ENCODE data around the gene NBPF3. TPM values are rescaled to one million over a fixed set of nuclear protein-coding genes. Genes with fewer than 3 reads are reported as not detected.
"Not testable (repeated sequence)": the region's sequence is repeated elsewhere in the genome, so short reads cannot be mapped to it uniquely, and the experiment has no call there.

Gene NBPF3
- total RNA-seq, 2 experiments from 2014 or later: 3.3 to 3.6 TPM

DNA sequence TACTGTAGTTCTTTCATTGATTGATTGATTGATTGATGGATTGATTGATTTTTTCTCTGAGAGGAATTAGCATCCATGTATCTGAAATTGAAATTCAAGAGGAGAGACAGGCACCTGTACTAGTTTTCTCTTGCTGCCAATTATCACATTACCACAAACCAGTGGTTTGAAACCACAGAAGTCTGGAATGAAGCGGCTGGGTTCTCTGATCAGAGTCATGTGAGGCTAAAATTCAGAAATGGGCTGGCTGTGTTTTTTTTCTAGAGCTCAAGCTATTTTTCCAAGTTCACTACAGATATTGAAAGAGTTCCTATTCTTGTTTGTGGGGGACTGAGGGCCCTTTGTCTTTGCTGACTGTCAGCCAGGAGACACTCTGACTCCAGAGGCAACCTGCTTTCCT is 10.0 kb downstream of the NBPF3 start:
- no peaks in the 10 kb centered on the region for H3K27me3 Mint-ChIP-seq (ENCODE audit: low read depth)
- H3K27ac Mint-ChIP-seq: no peak overlapping the region
- CTCF ChIA-PET: interaction anchor here (0.6 kb wide), 1 partner anchor 288 kb away, joined by 4 read pairs; no protein-coding TSS in a partner anchor
- H3K4me3 Mint-ChIP-seq: no peak overlapping the region
- intact Hi-C loops (cut with micrococcal nuclease): no loop called here
- peaks cover 4% of the 10 kb centered on the region for H3K36me3 Mint-ChIP-seq (ENCODE audit: low read depth)
- no peak for DNase-seq
- H3K4me1 Mint-ChIP-seq (ENCODE audit: low read depth): peaks cover 19% of the 10 kb centered on the region
- H3K9me3 Mint-ChIP-seq: no peaks in the 10 kb centered on the region

DNA sequence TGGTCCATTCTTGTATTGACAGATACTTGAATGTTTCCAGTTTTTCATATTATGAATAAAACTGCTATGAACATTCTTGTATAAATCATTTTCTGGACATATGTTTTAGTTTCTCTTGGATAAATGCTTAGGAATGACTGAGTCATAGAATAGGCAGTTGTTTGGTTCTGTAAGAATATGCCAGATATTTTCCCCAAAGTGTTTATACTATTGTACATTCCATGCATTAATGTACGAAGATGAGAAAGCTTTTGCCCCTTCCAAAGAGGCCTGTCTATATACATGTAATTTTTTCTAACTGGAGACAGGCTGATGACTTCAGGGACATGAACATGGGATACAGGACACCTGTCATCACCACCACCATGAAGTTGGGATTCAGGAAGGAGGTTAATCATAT is 11.3 kb downstream of the NBPF3 start:
- Mint-ChIP-seq H3K9me3 (no peaks in the 10 kb centered on the region), H3K4me1 (ENCODE audit: low read depth) (peaks cover 18% of the 10 kb centered on the region), H3K4me3 (no peak overlapping the region), H3K36me3 (ENCODE audit: low read depth) (peaks cover 1% of the 10 kb centered on the region), H3K27me3 (ENCODE audit: low read depth) (no peaks in the 10 kb centered on the region), H3K27ac (no peak overlapping the region)
- intact Hi-C loops (cut with micrococcal nuclease): no loop called here
- CTCF ChIA-PET: no interaction called here
- DNase-seq: no peak

DNA sequence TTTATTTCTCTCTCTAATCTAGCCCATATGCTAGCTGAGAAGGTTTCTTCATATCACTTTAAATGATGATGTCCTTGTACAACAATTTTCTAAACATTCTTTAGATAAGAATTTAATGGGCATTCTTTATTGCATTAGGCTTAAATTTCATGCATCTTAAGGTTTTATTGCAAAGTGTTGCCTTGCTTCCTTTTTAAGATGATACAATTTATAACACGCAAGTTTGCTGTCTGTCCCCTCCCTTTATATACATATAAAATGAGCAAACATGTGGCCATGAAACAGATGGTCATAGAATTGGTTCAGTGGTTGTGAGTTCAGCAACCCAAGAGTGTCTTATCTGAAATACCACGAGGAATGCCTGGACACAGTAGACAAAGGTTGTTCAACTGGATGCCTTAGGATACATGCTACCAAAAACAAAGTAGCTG is 12.1 kb downstream of the NBPF3 start:
- H3K9me3 Mint-ChIP-seq: no peaks in the 10 kb centered on the region
- intact Hi-C loops (cut with micrococcal nuclease): no loop called here
- no peaks in the 10 kb centered on the region for H3K36me3 Mint-ChIP-seq (ENCODE audit: low read depth)
- DNase-seq: no peak
- no peak overlapping the region for H3K27ac Mint-ChIP-seq
- H3K27me3 Mint-ChIP-seq (ENCODE audit: low read depth): no peaks in the 10 kb centered on the region
- peaks cover 18% of the 10 kb centered on the region for H3K4me1 Mint-ChIP-seq (ENCODE audit: low read depth)
- no peak overlapping the region for H3K4me3 Mint-ChIP-seq
- CTCF ChIA-PET: no interaction called here

DNA sequence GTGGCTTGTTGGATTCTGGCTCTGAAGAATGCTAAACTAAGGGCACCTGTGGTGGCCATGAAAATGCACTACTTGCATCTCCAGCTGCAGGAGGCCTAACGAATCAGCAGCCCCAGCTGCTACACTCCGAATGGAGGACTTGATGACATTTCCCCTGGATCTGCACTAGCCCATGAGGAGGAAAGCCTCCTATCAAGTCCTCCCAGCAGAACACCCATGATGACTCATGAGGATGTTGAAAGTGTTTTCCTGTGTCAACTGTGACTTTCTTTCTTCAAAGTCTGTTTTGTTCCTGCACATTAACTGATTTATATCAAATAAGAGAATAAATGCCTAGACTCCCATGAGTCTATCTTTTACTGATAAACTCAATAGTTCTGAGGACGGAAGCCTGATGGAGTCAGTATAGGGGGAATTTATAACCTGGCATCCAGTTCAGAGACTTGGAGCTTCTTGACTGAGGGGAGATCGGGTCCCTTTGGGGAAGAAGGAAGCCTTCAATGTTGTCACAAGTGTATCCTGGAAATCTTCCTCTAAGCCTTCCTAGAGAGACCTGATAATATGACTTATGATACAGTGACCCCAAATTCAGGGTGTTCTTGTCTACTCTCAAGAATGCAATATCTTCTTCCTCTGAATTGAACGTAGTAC is 14.2 kb downstream of the NBPF3 start:
- H3K4me3 Mint-ChIP-seq; CTCF ChIA-PET; intact Hi-C loops (cut with micrococcal nuclease); H3K27me3 Mint-ChIP-seq (ENCODE audit: low read depth); H3K36me3 Mint-ChIP-seq (ENCODE audit: low read depth); H3K9me3 Mint-ChIP-seq: not testable (repeated sequence)
- peak; percentile 35 for DNase-seq
- H3K27ac Mint-ChIP-seq: peak overlapping the region; percentile 31
- peaks cover 18% of the 10 kb centered on the region for H3K4me1 Mint-ChIP-seq (ENCODE audit: low read depth)

DNA sequence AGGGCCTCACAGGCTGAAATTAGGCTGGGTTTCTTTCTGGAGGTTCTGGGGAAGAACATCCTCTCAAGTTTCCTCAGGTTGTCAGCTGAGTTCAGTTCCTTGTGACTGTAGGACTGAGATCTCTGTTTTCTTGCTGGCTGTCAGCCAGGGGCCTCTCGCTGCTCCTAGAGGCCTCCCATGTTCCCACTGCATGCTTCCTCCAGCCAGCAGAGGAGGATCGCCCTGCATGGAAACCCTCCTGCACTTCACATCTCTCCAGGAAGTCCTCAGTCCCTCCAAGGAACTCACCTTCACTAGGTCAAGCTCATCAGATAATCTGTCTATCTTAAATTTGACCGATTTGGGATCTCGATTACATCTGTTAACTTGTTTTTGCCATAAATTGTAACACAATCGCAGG is 15.0 kb downstream of the NBPF3 start:
- H3K36me3 Mint-ChIP-seq (ENCODE audit: low read depth); DNase-seq; H3K4me3 Mint-ChIP-seq; H3K9me3 Mint-ChIP-seq; H3K27me3 Mint-ChIP-seq (ENCODE audit: low read depth); CTCF ChIA-PET; H3K27ac Mint-ChIP-seq; intact Hi-C loops (cut with micrococcal nuclease): not testable (repeated sequence)
- peaks cover 15% of the 10 kb centered on the region for H3K4me1 Mint-ChIP-seq (ENCODE audit: low read depth)

DNA sequence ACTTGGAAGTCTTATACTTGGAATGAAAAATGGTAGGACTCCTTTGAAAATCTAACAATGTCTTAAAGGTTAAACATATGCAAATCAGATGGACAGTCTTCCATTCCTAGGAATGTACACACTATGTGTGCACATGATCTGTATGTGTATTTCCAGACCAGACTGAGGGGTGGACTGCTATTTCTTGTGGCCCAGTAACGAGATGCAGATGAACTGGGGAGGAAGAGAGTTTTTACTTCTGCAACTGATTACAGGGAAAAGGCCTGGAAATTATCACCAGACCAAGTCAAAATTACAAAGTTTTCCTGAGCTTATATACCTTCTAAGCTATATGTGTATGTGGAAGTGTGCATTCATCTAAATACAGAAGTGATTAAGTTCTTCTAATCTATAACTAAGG is 17.7 kb downstream of the NBPF3 start:
- Mint-ChIP-seq H3K4me1 (ENCODE audit: low read depth) (peaks cover 11% of the 10 kb centered on the region), H3K4me3 (no peak overlapping the region), H3K27ac (no peak overlapping the region), H3K36me3 (ENCODE audit: low read depth) (no peaks in the 10 kb centered on the region), H3K9me3 (no peaks in the 10 kb centered on the region), H3K27me3 (ENCODE audit: low read depth) (no peaks in the 10 kb centered on the region)
- intact Hi-C loops (cut with micrococcal nuclease): no loop called here
- no peak for DNase-seq
- CTCF ChIA-PET: no interaction called here

DNA sequence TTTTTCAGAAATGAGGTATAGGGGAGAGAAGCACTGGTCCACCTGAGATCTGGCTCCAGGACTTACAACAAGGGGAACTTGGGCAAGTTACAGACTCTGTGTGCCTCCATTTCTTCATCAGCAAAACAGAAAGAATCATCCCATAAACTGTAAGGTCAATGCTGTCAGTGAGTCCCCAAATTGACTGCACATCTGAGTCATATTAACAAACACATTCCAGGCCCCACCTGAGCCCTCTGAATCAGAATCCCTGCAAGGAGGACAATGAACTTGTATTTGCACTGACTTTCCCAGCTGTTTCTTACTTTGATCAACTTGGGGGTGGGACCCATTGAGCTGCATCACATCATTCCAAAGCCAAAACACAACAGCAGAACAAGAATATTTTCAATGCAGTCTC is 25.2 kb downstream of the NBPF3 start:
- H3K36me3 Mint-ChIP-seq (ENCODE audit: low read depth); H3K4me1 Mint-ChIP-seq (ENCODE audit: low read depth); DNase-seq; H3K27me3 Mint-ChIP-seq (ENCODE audit: low read depth); CTCF ChIA-PET; H3K9me3 Mint-ChIP-seq; H3K4me3 Mint-ChIP-seq; H3K27ac Mint-ChIP-seq; intact Hi-C loops (cut with micrococcal nuclease): not testable (repeated sequence)

DNA sequence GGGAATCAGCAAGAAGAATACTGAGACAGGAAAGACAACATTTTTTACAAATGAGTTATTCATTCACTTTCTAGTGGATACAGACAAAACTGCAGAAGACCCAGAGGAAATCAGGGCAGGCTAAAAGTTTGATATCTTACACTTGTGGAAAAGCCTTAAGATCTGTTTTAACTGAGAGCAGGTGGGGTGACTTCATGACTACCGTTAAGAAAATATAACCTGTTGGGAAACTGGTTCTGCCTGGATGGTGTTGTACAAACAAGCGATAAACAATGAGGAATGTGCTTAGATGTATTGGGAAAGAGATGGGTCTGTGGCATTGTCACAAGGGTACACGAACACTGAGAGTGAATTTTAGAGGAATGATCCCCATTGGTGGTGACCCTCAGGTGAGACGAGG is 28.0 kb downstream of the NBPF3 start:
- CTCF ChIA-PET; H3K4me1 Mint-ChIP-seq (ENCODE audit: low read depth); DNase-seq; H3K4me3 Mint-ChIP-seq; H3K36me3 Mint-ChIP-seq (ENCODE audit: low read depth); H3K27ac Mint-ChIP-seq; H3K9me3 Mint-ChIP-seq; H3K27me3 Mint-ChIP-seq (ENCODE audit: low read depth): not testable (repeated sequence)
- intact Hi-C loops (cut with micrococcal nuclease): loop anchor here (2.0 kb wide), 1 partner anchor 97 kb away; no protein-coding TSS in a partner anchor

DNA sequence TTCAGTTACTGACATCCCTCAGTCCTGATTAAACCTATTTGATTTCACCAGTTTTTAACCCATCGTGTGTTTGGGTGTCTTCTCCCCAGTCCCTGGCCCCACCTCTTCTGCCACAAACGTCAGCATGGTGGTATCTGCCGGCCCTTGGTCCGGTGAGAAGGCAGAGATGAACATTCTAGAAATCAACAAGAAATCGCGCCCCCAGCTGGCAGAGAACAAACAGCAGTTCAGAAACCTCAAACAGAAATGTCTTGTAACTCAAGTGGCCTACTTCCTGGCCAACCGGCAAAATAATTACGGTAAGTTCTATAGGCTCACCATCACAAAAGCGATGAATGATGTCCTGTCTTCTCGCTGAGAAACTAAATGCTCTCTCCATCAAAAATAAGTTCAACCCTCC is 28.7 kb downstream of the NBPF3 start:
- intact Hi-C loops (cut with micrococcal nuclease): loop anchor here (2.0 kb wide), 1 partner anchor 98 kb away; no protein-coding TSS in a partner anchor
- no peaks in the 10 kb centered on the region for H3K4me1 Mint-ChIP-seq (ENCODE audit: low read depth)
- peak; percentile 57 for DNase-seq
- no peak overlapping the region for H3K4me3 Mint-ChIP-seq
- no peaks in the 10 kb centered on the region for H3K27me3 Mint-ChIP-seq (ENCODE audit: low read depth)
- H3K9me3 Mint-ChIP-seq: no peaks in the 10 kb centered on the region
- CTCF ChIA-PET: interaction anchor here (0.6 kb wide), 1 partner anchor 11 kb away, joined by 3 read pairs; no protein-coding TSS in a partner anchor
- H3K36me3 Mint-ChIP-seq (ENCODE audit: low read depth): peaks cover 4% of the 10 kb centered on the region
- no peak overlapping the region for H3K27ac Mint-ChIP-seq

DNA sequence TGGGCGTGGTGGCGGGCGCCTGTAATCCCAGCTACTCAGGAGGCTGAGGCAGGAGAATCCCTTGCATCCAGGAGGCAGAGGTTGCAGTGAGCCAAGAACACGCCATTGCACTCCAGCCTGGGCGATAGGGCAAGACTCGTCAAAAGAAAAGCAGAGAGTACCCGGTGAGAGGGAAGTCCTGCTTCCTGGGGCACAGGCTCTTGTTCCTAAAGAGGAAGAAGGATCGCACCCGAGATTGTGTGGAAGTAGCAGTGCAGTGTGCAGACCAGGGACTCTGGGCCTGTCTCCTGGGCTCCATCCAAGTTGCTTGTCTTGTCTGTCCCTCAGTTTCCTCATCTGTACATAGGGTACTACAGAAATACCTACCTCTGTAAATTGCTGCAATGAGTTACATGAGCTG is 29.6 kb downstream of the NBPF3 start:
- no peaks in the 10 kb centered on the region for H3K4me1 Mint-ChIP-seq (ENCODE audit: low read depth)
- intact Hi-C loops (cut with micrococcal nuclease): loop anchor here (2.0 kb wide), 1 partner anchor 99 kb away; no protein-coding TSS in a partner anchor
- CTCF ChIA-PET: no interaction called here

DNA sequence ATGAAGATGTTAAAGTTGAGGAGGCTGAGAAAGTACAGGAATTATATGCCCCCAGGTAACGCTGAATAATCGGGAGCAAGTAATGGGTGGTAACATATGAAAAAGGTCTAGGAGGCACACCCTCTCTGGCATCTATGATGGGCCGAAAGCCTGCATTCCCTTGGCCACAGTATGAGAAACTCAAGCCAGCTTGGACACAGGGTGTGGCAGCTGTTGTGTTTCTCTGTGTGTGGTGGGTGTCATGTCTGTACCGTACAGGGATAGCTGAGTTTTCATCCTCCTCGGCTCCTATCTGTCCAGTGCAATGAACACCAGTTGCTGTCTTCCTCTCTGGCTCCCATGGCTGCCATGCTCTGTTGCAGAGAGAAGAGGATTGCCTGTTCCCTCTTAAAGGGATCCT is 32.9 kb downstream of the NBPF3 start:
- Mint-ChIP-seq H3K4me3 (no peak overlapping the region), H3K4me1 (ENCODE audit: low read depth) (no peaks in the 10 kb centered on the region), H3K9me3 (no peaks in the 10 kb centered on the region), H3K27ac (no peak overlapping the region), H3K27me3 (ENCODE audit: low read depth) (no peaks in the 10 kb centered on the region), H3K36me3 (ENCODE audit: low read depth) (peaks cover 12% of the 10 kb centered on the region)
- DNase-seq: no peak
- intact Hi-C loops (cut with micrococcal nuclease): no loop called here
- CTCF ChIA-PET: no interaction called here

More for the DNA sequence above, 29.6 kb downstream of the NBPF3 start:
- Mint-ChIP-seq H3K4me3 (no peak overlapping the region), H3K36me3 (ENCODE audit: low read depth) (peaks cover 6% of the 10 kb centered on the region), H3K9me3 (no peaks in the 10 kb centered on the region), H3K27me3 (ENCODE audit: low read depth) (no peaks in the 10 kb centered on the region), H3K27ac (no peak overlapping the region)
- DNase-seq: no peak

DNA sequence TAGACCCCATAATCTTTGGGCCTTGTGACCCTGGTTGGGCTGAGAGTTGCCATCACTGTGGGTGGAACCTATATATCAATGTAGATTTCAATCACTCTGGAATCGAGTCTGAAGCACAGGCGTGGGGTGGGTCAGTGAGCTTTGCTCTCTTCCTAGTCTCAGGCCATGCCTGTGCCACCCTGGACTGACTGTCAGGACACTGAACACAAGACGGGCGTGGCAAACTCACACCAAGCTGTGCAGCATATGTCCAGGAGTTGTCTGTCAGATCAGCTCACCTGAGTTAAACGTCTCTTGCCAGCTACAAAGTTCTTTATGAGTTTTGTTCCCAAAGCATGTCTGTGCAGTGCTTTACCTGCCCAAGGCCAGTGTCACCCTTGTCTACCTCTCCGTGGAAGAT is 38.4 kb downstream of the NBPF3 start:
- intact Hi-C loops (cut with micrococcal nuclease): no loop called here
- no peak for DNase-seq
- Mint-ChIP-seq H3K27me3 (ENCODE audit: low read depth) (no peaks in the 10 kb centered on the region), H3K9me3 (no peaks in the 10 kb centered on the region), H3K4me3 (no peak overlapping the region), H3K36me3 (ENCODE audit: low read depth) (peaks cover 16% of the 10 kb centered on the region), H3K27ac (no peak overlapping the region), H3K4me1 (ENCODE audit: low read depth) (no peaks in the 10 kb centered on the region)
- CTCF ChIA-PET: no interaction called here

DNA sequence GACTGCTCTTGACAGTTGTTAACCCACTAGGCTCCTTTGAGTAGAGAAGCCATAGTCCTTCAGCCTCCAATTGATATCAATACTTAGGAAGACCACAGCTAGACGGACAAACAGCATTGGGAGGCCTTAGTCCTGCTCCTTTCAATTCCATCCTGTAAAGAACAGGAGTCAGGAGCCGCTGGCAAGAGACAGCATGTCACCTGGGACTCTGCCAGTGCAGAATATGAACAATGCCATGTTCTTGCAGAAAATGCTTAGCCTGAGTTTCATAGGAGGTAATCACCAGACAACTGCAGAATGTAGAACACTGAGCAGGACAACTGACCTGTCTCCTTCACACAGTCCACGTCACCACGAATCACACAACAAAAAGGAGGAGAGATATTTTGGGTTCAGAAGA is 43.9 kb downstream of the NBPF3 start:
- intact Hi-C loops (cut with micrococcal nuclease); CTCF ChIA-PET; H3K9me3 Mint-ChIP-seq; H3K36me3 Mint-ChIP-seq (ENCODE audit: low read depth); H3K4me3 Mint-ChIP-seq; H3K27ac Mint-ChIP-seq; DNase-seq; H3K4me1 Mint-ChIP-seq (ENCODE audit: low read depth); H3K27me3 Mint-ChIP-seq (ENCODE audit: low read depth): not testable (repeated sequence)

Data from activated naive CD4-positive, alpha-beta T cell treated with anti-CD3 and anti-CD28 coated beads for 36 hours (primary cell).